Upper lobe of right lung (tissue), 1 donor: ENCODE measurements around the gene ACTRT2. TPM values are rescaled to one million over a fixed set of nuclear protein-coding genes. Genes with fewer than 3 reads are reported as not detected.

ENCODE experiments used
- ATAC-seq: fragments of 200-7000 bp; cut with Tn5 transposase; one replicate; pipeline ENCODE4 v1.9.1; 2020; ENCODE audit warnings: mild to moderate bottlenecking, moderate library complexity
- DNase-seq: peaks from one replicate; pipeline ENCODE4 v3.0.0-alpha.2; 2020
- H3K27ac ChIP-seq: fragments of 200-600 bp; one replicate; pipeline ENCODE4 v1.8.0; 2022
- H3K27me3 ChIP-seq: fragments of 200-600 bp; one replicate; pipeline ENCODE4 v1.8.0; 2022; ENCODE audit warnings: mild to moderate bottlenecking
- H3K36me3 ChIP-seq: fragments of 200-600 bp; one replicate; pipeline ENCODE4 v1.8.0; 2022
- H3K4me1 ChIP-seq: fragments of 200-600 bp; one replicate; pipeline ENCODE4 v1.8.0; 2022
- H3K4me3 ChIP-seq: fragments of 200-600 bp; one replicate; pipeline ENCODE4 v1.8.0; 2022; ENCODE audit warnings: mild to moderate bottlenecking
- H3K9me3 ChIP-seq: fragments of 200-600 bp; one replicate; pipeline ENCODE4 v1.8.0; 2022
- CTCF ChIP-seq: fragments of 200-600 bp; IDR thresholded peaks from one replicate; pipeline ENCODE4 v1.8.0; 2022; ENCODE audit warnings: antibody characterized with exemption
- intact Hi-C: fragments of 100-400 bp; cut with DNase I; formaldehyde crosslinking; loops from one replicate; pipeline ENCODE4 v1.11.0; 2022
- total RNA-seq: library from RNA; stranded (reverse); fragmentation: NEBNext Ultra II Directional; extraction: Animal tissue kit (Norgen Biotek cat#: 25700); gene quantifications from one replicate; pipeline ENCODE4 v1.2.1, GENCODE V29; 2021
- donor health status: DM: no; HTN: yes; CAD: no; lungs with severe emphysema.

ACTRT2 gene
- total RNA-seq, 1 donor from 2014 or later: not detected

- Histone ChIP-seq H3K27ac (no peak overlapping the region), H3K9me3 (no peaks in the 10 kb centered on the region), H3K4me1 (no peaks in the 10 kb centered on the region), H3K27me3 (peaks cover 4% of the 10 kb centered on the region), H3K4me3 (no peak overlapping the region), H3K36me3 (no peaks in the 10 kb centered on the region)
- intact Hi-C loops: no loop called here
- no peak for DNase-seq
- TF ChIP-seq CTCF: no peak
- ATAC-seq: no peak
Measured at GRCh38 chr1:3040004-3040403, 18.7 kb downstream of the ACTRT2 start.

- intact Hi-C loops: no loop called here
- Histone ChIP-seq H3K27me3 (peaks cover 13% of the 10 kb centered on the region), H3K4me3 (no peak overlapping the region), H3K9me3 (no peaks in the 10 kb centered on the region), H3K27ac (no peak overlapping the region), H3K4me1 (no peaks in the 10 kb centered on the region), H3K36me3 (no peaks in the 10 kb centered on the region)
- ATAC-seq (no peak), DNase-seq (no peak)
- no peak for TF ChIP-seq CTCF
Measured at GRCh38 chr1:3042481-3042880, 21.2 kb downstream of the ACTRT2 start.

GRCh38 chr1:3049164-3049563, 27.9 kb downstream of the ACTRT2 start:
- Histone ChIP-seq H3K4me3 (no peak overlapping the region), H3K4me1 (no peaks in the 10 kb centered on the region), H3K27me3 (peaks cover 22% of the 10 kb centered on the region), H3K36me3 (no peaks in the 10 kb centered on the region), H3K27ac (no peak overlapping the region), H3K9me3 (no peaks in the 10 kb centered on the region)
- DNase-seq: peak; percentile 48
- no peak for ATAC-seq
- intact Hi-C loops: no loop called here
- no peak for TF ChIP-seq CTCF

GRCh38 chr1:3049905-3050304, 28.6 kb downstream of the ACTRT2 start:
- H3K36me3 ChIP-seq: no peaks in the 10 kb centered on the region
- no peak overlapping the region for H3K27ac ChIP-seq
- no peak overlapping the region for H3K4me3 ChIP-seq
- H3K4me1 ChIP-seq: no peaks in the 10 kb centered on the region
- intact Hi-C loops: no loop called here
- no peaks in the 10 kb centered on the region for H3K9me3 ChIP-seq
- DNase-seq (no peak), ATAC-seq (no peak)
- TF ChIP-seq CTCF: no peak
- H3K27me3 ChIP-seq: peaks cover 22% of the 10 kb centered on the region

GRCh38 chr1:3050603-3051002, 29.3 kb downstream of the ACTRT2 start:
- Histone ChIP-seq H3K9me3 (no peaks in the 10 kb centered on the region), H3K27ac (no peak overlapping the region), H3K4me3 (no peak overlapping the region), H3K27me3 (peaks cover 18% of the 10 kb centered on the region), H3K36me3 (no peaks in the 10 kb centered on the region), H3K4me1 (no peaks in the 10 kb centered on the region)
- DNase-seq (no peak), ATAC-seq (no peak)
- no peak for TF ChIP-seq CTCF
- intact Hi-C loops: no loop called here
